NT2/D1 (cell line): ENCODE measurements around the gene WWTR1.

ENCODE experiments used
- DNase-seq: peaks from one replicate; pipeline ENCODE4 v3.0.0-alpha.2; 2011; ENCODE audit warnings: low read depth, low spot score
- H3K27me3 ChIP-seq: 2 replicates; pipeline ENCODE4 v1.6.0; 2011; ENCODE audit warnings: mild to moderate bottlenecking; ENCODE audit not compliant: insufficient read length, insufficient read depth
- H3K36me3 ChIP-seq: 2 replicates; pipeline ENCODE4 v1.6.1; 2011; ENCODE audit warnings: mild to moderate bottlenecking, low read length, mixed read lengths; ENCODE audit not compliant: insufficient read depth, insufficient read length
- H3K4me1 ChIP-seq: 2 replicates; pipeline ENCODE4 v1.5.1; 2011; ENCODE audit not compliant: insufficient read depth, insufficient read length
- H3K4me3 ChIP-seq: 2 replicates; pipeline ENCODE4 v1.5.1; 2011; ENCODE audit warnings: low read depth; ENCODE audit not compliant: insufficient read length
- H3K9ac ChIP-seq: 2 replicates; pipeline ENCODE4 v1.6.0; 2011; ENCODE audit warnings: low read depth; ENCODE audit not compliant: insufficient read length
- H3K9me3 ChIP-seq: 2 replicates; pipeline ENCODE4 v1.5.1; 2011; ENCODE audit warnings: mild to moderate bottlenecking, low read length; ENCODE audit not compliant: insufficient read depth
- SUZ12 ChIP-seq: IDR thresholded peaks from 2 replicates; pipeline ENCODE4 v1.6.1; 2011; ENCODE audit not compliant: insufficient read length, insufficient read depth; ENCODE audit errors: extremely low read depth
- YY1 ChIP-seq: IDR thresholded peaks from 2 replicates; pipeline ENCODE4 v1.6.1; 2011; ENCODE audit not compliant: insufficient read length, insufficient read depth
- ZNF274 ChIP-seq: IDR thresholded peaks from 2 replicates; pipeline ENCODE4 v1.6.1; 2011; ENCODE audit warnings: mild to moderate bottlenecking, low read depth, low read length

WWTR1 gene

DNA sequence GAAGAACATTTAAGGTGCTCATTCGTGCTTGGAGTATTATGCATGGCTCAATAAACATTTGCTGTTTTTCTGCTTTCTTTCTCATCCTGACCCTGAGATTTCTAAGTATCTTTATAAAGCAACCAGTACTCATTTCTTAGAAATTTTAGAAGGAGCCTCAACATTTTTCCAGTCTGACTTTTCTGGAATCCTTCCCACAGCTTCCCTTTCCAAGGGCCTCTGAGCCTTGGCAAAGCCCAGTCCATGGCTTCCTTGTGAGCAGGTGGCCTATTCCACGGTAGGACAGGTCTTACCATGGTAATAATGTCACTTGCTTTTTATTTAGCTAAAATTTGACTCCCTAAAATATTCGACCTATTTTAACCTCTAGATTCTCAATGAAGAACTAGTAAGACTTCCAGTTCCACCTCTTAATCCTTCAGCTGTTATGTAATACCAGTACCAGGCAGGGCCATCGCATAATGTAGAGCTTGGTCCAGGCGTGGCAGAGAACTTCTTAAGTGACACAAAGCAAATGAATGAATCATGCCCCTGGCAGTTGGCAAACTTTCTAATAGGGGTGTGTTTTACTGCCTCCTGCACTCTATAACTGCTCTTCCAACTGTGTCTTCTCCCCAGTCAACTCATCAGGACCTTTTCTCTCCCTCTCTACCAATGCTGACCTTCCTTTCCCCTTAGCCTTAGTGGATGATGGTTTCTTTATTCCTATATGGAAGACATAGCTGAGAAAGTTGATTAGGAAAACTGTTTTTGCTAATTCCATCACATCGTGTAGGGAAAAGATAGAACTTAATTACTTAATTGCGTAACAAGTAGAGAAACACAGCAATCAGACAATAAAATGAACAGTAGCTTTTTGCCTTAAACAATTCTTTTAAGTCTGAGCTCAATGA is 184.2 kb downstream of the WWTR1 start:
- Histone ChIP-seq H3K9ac (no peak overlapping the region), H3K36me3 (no peaks in the 10 kb centered on the region), H3K4me1 (no peaks in the 10 kb centered on the region), H3K9me3 (no peaks in the 10 kb centered on the region), H3K27me3 (no peaks in the 10 kb centered on the region), H3K4me3 (no peak overlapping the region)
- TF ChIP-seq SUZ12 (no peak), YY1 (no peak), ZNF274 (no peak)
- DNase-seq, result no peak

DNA sequence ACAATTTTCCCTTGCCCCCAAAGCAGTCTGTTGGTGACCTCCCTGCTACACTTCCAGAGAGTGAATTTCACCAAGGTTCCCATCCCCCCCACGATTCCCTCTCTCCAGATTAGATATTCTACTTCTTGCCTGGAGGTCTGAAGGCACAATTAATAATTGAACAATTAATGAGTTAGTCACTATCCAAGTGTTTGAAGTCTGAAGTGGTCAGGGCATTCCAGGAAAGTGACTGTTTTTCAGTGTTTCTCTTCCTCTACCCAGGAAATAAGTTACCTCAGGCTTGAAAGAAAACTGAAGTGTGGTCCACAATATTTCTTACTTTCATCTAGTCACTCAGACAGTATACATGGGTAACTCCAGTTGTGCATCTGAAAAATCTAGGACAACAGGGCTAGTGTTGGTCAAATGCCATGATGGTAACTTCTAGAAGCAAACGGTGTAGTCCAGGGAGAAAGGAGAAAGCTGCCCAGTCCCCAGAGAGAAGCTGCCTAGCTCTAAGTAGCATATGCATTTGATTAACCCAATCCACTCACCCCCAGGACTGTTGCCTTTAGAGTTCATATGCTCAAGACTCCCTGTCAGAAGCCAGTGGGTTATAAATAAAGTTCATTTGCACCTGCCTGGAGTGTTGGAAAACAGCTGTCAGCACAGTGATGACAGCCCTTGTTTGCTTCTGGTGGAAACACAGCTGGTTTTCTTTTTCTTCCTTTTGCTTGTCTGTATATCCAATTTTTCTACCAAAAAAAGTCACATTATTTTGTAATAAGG is 185.6 kb downstream of the WWTR1 start:
- H3K4me1 ChIP-seq, result no peaks in the 10 kb centered on the region
- H3K4me3 ChIP-seq, result no peak overlapping the region
- H3K27me3 ChIP-seq, result no peaks in the 10 kb centered on the region
- H3K9ac ChIP-seq, result no peak overlapping the region
- TF ChIP-seq SUZ12, result no peak
- H3K36me3 ChIP-seq, result no peaks in the 10 kb centered on the region
- no peaks in the 10 kb centered on the region for H3K9me3 ChIP-seq
- DNase-seq, result no peak

DNA sequence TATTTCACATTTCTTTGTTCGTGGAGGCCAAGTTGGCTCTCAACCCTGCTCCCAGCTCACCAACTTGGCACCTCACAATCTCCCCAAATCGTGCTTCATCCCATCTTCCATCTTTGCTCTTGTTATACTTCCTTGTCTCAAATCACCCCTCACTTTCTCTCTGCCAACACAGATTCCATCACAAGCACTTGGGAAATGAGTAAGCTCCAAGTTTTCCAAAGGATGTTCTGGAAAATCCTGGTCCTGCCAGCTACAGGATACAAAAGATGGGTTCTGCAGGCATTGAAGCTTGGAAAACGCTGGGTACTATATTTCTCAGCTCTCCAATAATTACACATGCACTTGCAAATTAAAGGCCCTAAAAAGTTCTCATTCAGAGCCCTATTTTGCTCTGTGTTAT is 187.4 kb downstream of the WWTR1 start:
- Histone ChIP-seq H3K36me3 (no peaks in the 10 kb centered on the region), H3K9me3 (no peaks in the 10 kb centered on the region), H3K4me3 (no peak overlapping the region), H3K27me3 (no peaks in the 10 kb centered on the region), H3K4me1 (no peaks in the 10 kb centered on the region), H3K9ac (no peak overlapping the region)
- DNase-seq, result no peak
- TF ChIP-seq ZNF274 (no peak), SUZ12 (no peak), YY1 (no peak)

DNA sequence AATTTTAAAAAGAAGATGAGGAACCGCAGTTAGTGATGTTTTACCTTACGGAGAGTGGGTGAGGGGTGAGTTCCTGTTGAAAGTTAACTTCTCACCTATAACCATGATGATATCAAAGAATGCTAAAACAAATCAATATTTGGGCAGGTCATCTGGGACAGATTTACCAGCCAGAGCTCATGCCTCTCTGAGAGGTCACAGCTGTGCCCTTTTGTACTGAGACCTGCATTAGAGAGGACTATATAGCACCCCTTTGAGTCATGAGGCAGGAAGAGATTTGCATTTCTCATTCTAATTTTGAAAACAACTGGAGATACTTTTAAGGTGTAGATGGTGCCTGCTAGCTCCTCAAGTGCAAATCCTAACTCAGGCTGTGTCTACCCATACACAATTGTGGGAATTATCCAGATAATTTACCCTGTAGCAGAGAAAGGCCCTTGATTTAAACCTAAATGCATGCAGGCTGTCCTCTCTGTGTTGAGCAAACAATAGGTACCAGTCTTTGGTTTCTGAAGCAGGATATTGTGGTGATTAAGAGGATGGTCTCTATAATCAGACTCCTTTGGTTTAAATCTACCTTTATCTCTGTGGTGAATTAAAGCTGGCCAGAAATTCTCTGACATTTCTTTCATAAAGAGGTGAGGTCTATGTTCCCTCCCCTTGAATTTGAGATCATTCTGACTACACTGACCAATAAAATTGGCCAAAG is 189.2 kb downstream of the WWTR1 start:
- no peaks in the 10 kb centered on the region for H3K4me1 ChIP-seq
- no peaks in the 10 kb centered on the region for H3K27me3 ChIP-seq
- no peak overlapping the region for H3K4me3 ChIP-seq
- no peak overlapping the region for H3K9ac ChIP-seq
- peak; percentile 13 for DNase-seq
- TF ChIP-seq YY1, result no peak
- TF ChIP-seq SUZ12, result no peak
- TF ChIP-seq ZNF274, result no peak
- H3K36me3 ChIP-seq, result no peaks in the 10 kb centered on the region
- no peaks in the 10 kb centered on the region for H3K9me3 ChIP-seq
